GM10248 (cell line): Measurements from ENCODE around the gene ATXN2L.
"Not testable (repeated sequence)": the region's sequence is repeated elsewhere in the genome, so short reads cannot be mapped to it uniquely, and the experiment has no call there.

Source experiments
- CTCF ChIA-PET: fragments of 300-600 bp; sonication (Branson Sonifier 250); formaldehyde crosslinking; extraction: SDS; loops from one replicate; lab custom pipeline; 2021; ENCODE audit warnings: antibody characterized with exemption; lab: Yijun Ruan, JAX
- POLR2A ChIA-PET: fragments of 350-650 bp; sonication (Branson Sonifier 250); formaldehyde crosslinking; extraction: SDS; loops from one replicate; lab custom pipeline; 2020; ENCODE audit warnings: antibody characterized with exemption; lab: Yijun Ruan, JAX
- DNase-seq: peaks from one replicate; pipeline ENCODE4 v3.0.0; 2012; ENCODE audit errors: extremely low spot score
- CTCF ChIP-seq: IDR thresholded peaks from 2 replicates; pipeline ENCODE4 v1.5.1; 2012; ENCODE audit warnings: mild to moderate bottlenecking, low read depth; ENCODE audit errors: extremely low read depth, missing control alignments, control extremely low read depth

ATXN2L gene

GRCh38 chr16:28822520-28823290, at the start of gene ATXN2L:
Gene ATXN2L, plus strand, starts transcription at chr16:28822999. Its CDS starts 261 bp downstream, at chr16:28823260.
- DNase-seq: peak; percentile 92
- no peak for TF ChIP-seq CTCF
- ChIA-PET CTCF (interaction anchor here (0.9 to 3.8 kb wide), 7 partner anchors 9 to 126 kb away, joined by 3 to 24 read pairs (median 4); partner anchors contain the start of gene TUFM), POLR2A (interaction anchor here (0.6 to 2.4 kb wide), 5 partner anchors 14 to 121 kb away, joined by 3 to 13 read pairs (median 4); partner anchors contain the start of genes SH2B1 and TUFM)

GRCh38 chr16:28781697-28782096, 41.1 kb upstream of the ATXN2L start:
- CTCF ChIA-PET, DNase-seq, POLR2A ChIA-PET: not testable (repeated sequence)

- CTCF ChIA-PET, POLR2A ChIA-PET: not testable (repeated sequence)
Observed at GRCh38 chr16:28782357-28782756, 40.4 kb upstream of the ATXN2L start.

GRCh38 chr16:28802235-28803019, 20.4 kb upstream of the ATXN2L start:
- CTCF ChIA-PET, DNase-seq, POLR2A ChIA-PET: not testable (repeated sequence)

More at GRCh38 chr16:28782357-28782756, 40.4 kb upstream of the ATXN2L start:
- DNase-seq: not testable (repeated sequence)

GRCh38 chr16:28807445-28808120, 15.2 kb upstream of the ATXN2L start:
- CTCF ChIA-PET: not testable (repeated sequence)

GRCh38 chr16:28820016-28820415, 2.8 kb upstream of the ATXN2L start:
- POLR2A ChIA-PET: no interaction called here
- no peak for TF ChIP-seq CTCF
- no peak for DNase-seq
- CTCF ChIA-PET: interaction anchor here (3.8 kb wide), 1 partner anchor 125 kb away, joined by 24 read pairs; no protein-coding TSS in a partner anchor

More at GRCh38 chr16:28807445-28808120, 15.2 kb upstream of the ATXN2L start:
- POLR2A ChIA-PET, DNase-seq: not testable (repeated sequence)

GRCh38 chr16:28820546-28820945, 2.3 kb upstream of the ATXN2L start:
- POLR2A ChIA-PET, DNase-seq: not testable (repeated sequence)
- CTCF ChIA-PET: interaction anchor here (1.4 to 3.8 kb wide), 2 partner anchors 42 to 124 kb away, joined by 4 to 24 read pairs; no protein-coding TSS in a partner anchor

GRCh38 chr16:28821874-28822519, 802 bp upstream of the ATXN2L start:
- ChIA-PET CTCF (interaction anchor here (0.7 to 3.8 kb wide), 8 partner anchors 10 to 127 kb away, joined by 3 to 24 read pairs (median 4); partner anchors contain the start of gene TUFM), POLR2A (interaction anchor here (0.6 to 2.4 kb wide), 5 partner anchors 14 to 122 kb away, joined by 3 to 13 read pairs (median 4); partner anchors contain the start of genes SH2B1 and TUFM)

More at GRCh38 chr16:28821874-28822519, 802 bp upstream of the ATXN2L start:
- DNase-seq: no peak
- no peak for TF ChIP-seq CTCF
